ENCODE results near the gene ATAD2B.

DNA sequence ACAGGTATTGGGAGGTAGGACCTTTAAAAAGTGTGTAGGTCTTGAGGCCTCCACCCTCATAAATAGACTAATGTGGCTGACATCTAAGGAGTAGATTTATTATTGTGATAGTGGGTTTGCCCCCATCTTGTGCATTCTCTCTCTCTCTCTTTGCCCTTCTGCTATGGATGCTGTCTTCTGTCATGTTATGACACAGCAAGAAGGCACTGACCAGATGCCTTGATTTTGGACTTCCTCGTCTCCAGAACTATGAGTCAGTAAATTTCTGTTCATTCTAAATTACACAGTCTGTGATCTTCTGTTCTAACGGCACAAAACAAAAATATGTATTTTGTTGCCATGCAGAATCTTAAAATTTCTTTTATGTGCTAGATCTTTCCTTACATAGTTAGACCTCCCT, 66.9 kb downstream of the ATAD2B start:
- TF ChIP-seq, protein P1, sequence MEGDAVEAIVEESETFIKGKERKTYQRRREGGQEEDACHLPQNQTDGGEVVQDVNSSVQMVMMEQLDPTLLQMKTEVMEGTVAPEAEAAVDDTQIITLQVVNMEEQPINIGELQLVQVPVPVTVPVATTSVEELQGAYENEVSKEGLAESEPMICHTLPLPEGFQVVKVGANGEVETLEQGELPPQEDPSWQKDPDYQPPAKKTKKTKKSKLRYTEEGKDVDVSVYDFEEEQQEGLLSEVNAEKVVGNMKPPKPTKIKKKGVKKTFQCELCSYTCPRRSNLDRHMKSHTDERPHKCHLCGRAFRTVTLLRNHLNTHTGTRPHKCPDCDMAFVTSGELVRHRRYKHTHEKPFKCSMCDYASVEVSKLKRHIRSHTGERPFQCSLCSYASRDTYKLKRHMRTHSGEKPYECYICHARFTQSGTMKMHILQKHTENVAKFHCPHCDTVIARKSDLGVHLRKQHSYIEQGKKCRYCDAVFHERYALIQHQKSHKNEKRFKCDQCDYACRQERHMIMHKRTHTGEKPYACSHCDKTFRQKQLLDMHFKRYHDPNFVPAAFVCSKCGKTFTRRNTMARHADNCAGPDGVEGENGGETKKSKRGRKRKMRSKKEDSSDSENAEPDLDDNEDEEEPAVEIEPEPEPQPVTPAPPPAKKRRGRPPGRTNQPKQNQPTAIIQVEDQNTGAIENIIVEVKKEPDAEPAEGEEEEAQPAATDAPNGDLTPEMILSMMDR (IDR thresholded peaks at IDR 0.05; ENCODE audit: low read length): no peak
- TF ChIP-seq EZH2phosphoT487 (IDR thresholded peaks at IDR 0.05; ENCODE audit: low read length) (no peak), EZH2 (optimal IDR thresholded peaks at IDR 0.05; ENCODE audit: low read depth, low read length) (no peak)
